T47D (cell line): ENCODE data around the gene ARL6.

ENCODE experiments used
- DNase-seq, 2 experiments: peaks; one replicate each; pipeline versions ENCODE4 v3.0.0 to v3.0.0-alpha.2; 2011 to 2012; ENCODE audit warnings: low read depth in 1 of 2, low spot score in 1 of 2
- JUND ChIP-seq: IDR thresholded peaks from 2 replicates; pipeline ENCODE4 v1.6.1; 2012; ENCODE audit warnings: low read depth
- in situ Hi-C: cut with HindIII; loops from 2 replicates; pipeline ENCODE4 v1.10.0; 2016; ENCODE audit warnings: low sequenced_read_pairs, low pct_unique_long_range_greater_than_20kb

ARL6 gene

GRCh38 chr3:97793420-97794019 is 29.0 kb downstream of the ARL6 start:
- in situ Hi-C loops, result no loop called here
- no peak for TF ChIP-seq JUND
- DNase-seq, result peak; percentile 5 to 70

- DNase-seq, result no peak
- no peak for TF ChIP-seq JUND
- in situ Hi-C loops, result no loop called here
These were observed 31.4 kb downstream of the ARL6 start for GRCh38 chr3:97795951-97796350.

GRCh38 chr3:97804471-97804870 is 39.9 kb downstream of the ARL6 start:
- no peak for DNase-seq
- no peak for TF ChIP-seq JUND
- in situ Hi-C loops, result no loop called here

GRCh38 chr3:97810779-97811390 is 46.3 kb downstream of the ARL6 start:
- no peak for DNase-seq
- in situ Hi-C loops, result no loop called here
- no peak for TF ChIP-seq JUND

- TF ChIP-seq JUND, result no peak
- in situ Hi-C loops, result no loop called here
- DNase-seq, result no peak
These were observed 50.8 kb downstream of the ARL6 start for GRCh38 chr3:97815149-97815917.

DNA sequence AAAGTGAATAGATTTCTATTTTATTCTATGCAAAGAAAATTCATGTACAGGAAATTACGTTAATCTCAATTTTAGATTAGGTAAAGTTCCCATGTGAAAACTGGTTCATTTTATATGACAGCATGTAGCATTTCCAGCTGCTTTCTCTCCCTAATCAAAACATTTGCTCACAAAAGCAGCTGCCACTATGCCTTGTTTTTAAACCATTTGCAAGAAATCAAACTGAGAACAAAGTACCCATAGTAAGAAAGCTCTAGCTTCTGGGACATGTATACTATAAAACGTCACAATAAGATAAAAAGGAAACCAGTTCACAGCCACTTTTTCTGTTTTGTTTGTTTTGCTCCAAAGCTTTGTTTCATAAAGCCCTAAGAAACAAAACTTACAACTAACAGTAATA is 52.3 kb downstream of the ARL6 start:
- in situ Hi-C loops, result no loop called here
- no peak for DNase-seq

GRCh38 chr3:97817965-97818364 is 53.4 kb downstream of the ARL6 start:
- no peak for TF ChIP-seq JUND
- DNase-seq, result no peak
- in situ Hi-C loops, result no loop called here

More for the DNA sequence above, 52.3 kb downstream of the ARL6 start:
- TF ChIP-seq JUND, result no peak

- TF ChIP-seq JUND, result no peak
- no peak for DNase-seq
- in situ Hi-C loops, result no loop called here
These were observed 56.2 kb downstream of the ARL6 start for GRCh38 chr3:97820780-97821179.

DNA sequence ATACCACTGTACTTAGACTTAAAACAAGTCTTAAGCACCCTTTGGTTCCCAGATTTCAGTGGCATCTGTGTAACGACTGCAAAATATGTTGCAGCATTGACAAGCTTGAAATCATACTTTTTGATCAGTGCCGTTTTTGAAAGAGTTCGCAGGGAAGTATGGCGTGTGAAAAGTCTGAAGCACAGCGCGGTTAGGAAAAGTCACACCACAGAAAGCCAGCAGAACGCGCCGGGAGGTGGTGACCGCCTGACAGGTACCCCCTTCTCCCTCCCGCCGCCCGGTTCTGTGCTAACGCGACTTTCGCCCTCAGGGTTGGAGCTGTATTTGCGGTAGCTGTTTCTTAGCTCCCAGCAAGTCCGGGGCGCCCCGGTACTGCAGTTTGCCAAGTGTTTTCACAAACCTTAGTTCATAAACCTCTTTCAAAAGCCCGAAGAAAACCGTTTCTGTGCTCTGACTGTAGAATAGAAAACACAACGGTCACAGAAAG is 56.8 kb downstream of the ARL6 start:
- no peak for TF ChIP-seq JUND
- in situ Hi-C loops, result no loop called here
- no peak for DNase-seq

GRCh38 chr3:97821774-97822358 is 57.3 kb downstream of the ARL6 start, which contains the start of gene CRYBG3:
Gene CRYBG3 (plus strand): TSS chr3:97822011. CDS start chr3:97822207, 196 bp downstream.
- in situ Hi-C loops, result no loop called here
- no peak for TF ChIP-seq JUND
- DNase-seq, result peak; percentile 77 to 86

DNA sequence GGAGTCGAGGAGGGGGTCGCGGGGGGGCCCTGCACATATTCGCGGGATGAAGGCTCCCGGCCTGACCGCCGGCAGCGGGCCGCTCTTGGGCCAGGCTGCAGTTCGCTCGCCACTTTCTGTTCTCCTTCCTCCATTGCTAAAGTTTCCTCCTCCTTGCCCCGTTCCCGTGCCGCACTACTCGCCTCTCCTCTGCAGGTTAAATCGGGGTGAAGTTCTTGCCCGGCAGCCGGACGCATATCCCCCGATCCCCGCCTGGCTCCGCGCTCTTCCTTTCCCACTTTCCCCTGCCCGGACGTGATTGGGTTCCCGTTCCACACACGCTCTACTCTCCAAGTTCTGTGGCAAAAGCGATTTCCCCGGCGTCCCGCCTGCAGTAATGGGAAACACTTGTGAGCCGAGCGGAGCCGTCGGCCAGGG is 57.8 kb downstream of the ARL6 start:
- TF ChIP-seq JUND, result no peak
- DNase-seq, result peak; percentile 47 to 64
- in situ Hi-C loops, result no loop called here

DNA sequence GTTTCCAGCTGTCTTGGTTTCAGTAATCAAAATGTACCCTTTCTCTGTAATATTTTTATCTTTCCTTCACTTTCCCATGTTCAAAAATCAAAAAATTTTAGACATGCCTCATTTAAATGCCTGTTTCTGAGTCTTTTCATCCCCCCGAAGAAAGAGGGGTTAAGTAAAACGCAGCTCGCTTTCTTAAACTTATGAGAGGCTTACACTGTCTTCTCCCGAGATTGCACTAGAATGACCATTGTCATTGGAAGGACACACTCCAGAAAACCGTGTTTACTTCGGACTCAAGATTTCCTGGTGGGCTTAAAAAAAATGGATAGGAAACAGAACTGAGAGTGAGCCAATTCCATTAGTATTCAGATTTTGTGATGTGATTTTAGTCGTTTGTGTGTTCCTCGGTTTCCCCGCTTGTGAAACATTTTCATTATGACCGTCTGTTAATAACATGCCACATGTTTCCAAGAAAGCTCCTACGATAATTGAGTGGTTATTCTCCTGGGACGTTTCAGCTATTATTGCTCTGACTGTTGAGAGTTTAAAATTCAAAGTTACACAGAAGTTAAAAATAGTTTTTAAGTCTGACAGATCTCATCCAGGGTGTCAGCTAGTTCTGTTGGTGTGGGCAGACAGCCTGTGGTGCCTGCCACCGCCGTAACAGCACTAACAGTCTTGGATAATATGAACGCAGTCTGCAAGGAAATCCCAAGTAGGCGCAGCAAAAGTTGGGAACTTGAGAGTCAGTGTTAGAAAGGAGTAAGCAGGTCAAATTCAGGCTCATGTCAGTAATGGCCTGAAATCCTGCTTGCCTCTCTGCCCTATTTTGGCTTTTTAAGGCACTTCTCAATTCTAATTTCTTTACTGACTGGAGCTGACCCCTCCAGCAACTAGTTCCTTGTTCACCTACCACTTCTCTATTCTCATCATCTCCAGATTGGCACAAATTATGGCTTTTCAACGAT is 58.8 kb downstream of the ARL6 start:
- DNase-seq, result no peak
- in situ Hi-C loops, result no loop called here
- TF ChIP-seq JUND, result no peak
